Skeletal muscle satellite cell (primary cell): ENCODE results near the gene SLC26A3.

Source experiments
- H3K27me3 ChIP-seq: 2 replicates; pipeline ENCODE4 v1.7.0; 2013; ENCODE audit warnings: low read length; ENCODE audit not compliant: control insufficient read depth, insufficient read depth
- H3K36me3 ChIP-seq: 2 replicates; pipeline ENCODE4 v1.7.0; 2013; ENCODE audit warnings: mild to moderate bottlenecking, control low read depth, low read length; ENCODE audit not compliant: insufficient read depth
- H3K4me1 ChIP-seq: 2 replicates; pipeline ENCODE4 v1.7.0; 2013; ENCODE audit warnings: low read length; ENCODE audit not compliant: control insufficient read depth, insufficient read depth
- H3K4me2 ChIP-seq: 2 replicates; pipeline ENCODE4 v1.7.0; 2013; ENCODE audit warnings: mild to moderate bottlenecking, low read length
- H3K4me3 ChIP-seq: 2 replicates; pipeline ENCODE4 v1.7.0; 2013; ENCODE audit warnings: low read length
- H3K9ac ChIP-seq: 2 replicates; pipeline ENCODE4 v1.7.0; 2013; ENCODE audit warnings: mild to moderate bottlenecking, low read depth, low read length, moderate library complexity
- H3K9me3 ChIP-seq: replicated peaks from 2 replicates; pipeline ENCODE4 v1.7.0; 2013; ENCODE audit warnings: mild to moderate bottlenecking, control low read depth, low read length

The SLC26A3 gene

DNA sequence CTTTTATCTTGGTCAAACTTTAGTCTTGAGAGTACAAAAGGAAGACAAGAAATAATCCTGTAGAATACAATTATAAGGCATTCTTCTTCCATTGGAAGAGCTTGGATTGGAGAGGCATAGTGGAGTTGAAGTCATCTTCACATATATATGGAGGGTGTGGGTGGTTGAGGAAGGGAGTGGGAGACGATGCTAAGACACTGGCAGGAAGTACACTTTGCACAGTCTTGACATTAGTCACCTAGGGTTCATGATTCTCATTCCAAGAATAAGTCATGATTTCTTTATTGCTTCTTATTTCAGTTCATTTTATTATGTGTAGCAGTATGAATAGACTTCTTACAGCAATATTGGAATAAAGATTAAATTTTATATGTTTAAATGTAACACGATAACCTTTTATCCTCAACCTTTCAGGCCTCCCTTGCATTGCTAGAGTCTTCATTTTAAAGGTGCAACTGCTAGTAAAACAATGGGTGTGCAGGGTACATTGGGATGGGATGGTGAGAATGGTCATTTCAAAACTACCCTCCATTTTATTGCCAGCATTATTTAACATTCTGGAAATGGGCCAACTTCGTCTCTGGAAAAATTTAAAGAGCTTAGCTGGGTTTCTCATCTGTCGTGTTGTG is 12.3 kb upstream of the SLC26A3 start:
- Histone ChIP-seq H3K9me3 (no peaks in the 10 kb centered on the region), H3K4me1 (no peaks in the 10 kb centered on the region)

DNA sequence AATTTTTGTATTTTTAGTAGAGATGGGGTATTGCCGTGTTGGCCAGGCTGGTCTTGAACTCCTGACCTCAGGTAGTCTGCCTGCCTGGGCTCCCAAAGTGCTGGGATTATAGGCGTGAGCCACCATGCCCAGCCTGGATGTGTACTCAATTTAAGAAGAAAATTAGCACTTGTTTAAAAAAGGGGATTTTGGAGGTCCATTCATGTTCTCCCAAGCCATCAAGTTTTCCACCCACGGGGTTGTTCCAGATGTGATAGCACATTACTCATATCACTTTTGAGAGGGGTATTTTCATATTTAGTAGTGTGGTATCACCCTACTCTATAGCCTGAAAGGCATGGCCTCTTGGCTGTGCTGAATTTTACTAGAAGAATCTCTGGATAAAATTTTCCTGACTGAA is 10.5 kb upstream of the SLC26A3 start:
- H3K27me3 ChIP-seq = peaks cover 4% of the 10 kb centered on the region
- no peaks in the 10 kb centered on the region for H3K36me3 ChIP-seq
- H3K4me3 ChIP-seq = no peak overlapping the region
- no peaks in the 10 kb centered on the region for H3K4me1 ChIP-seq
- no peaks in the 10 kb centered on the region for H3K9me3 ChIP-seq
- no peak overlapping the region for H3K9ac ChIP-seq
- H3K4me2 ChIP-seq = no peak overlapping the region

More for the DNA sequence above, 12.3 kb upstream of the SLC26A3 start:
- Histone ChIP-seq H3K4me3 (no peak overlapping the region), H3K9ac (no peak overlapping the region), H3K36me3 (no peaks in the 10 kb centered on the region), H3K4me2 (no peak overlapping the region), H3K27me3 (peaks cover 9% of the 10 kb centered on the region)

DNA sequence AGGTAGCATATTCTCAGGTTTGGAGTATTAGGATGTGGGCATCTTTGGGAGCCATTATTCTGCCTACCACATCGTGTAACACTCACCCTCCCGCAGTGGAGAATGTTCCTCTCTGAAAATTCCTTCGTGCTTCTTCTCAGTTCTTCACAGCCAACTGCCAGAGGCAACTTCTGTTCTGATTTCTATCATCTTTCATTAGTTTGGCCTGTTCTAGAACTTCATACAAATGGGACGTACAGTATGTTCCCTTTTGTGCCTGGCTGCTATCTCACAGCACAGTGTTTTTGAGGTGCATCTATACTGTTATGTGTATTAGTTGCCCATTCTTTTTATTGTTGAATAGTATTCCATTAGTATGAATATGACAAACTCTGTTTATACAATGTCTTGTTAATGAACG is 8.9 kb upstream of the SLC26A3 start:
- Histone ChIP-seq H3K27me3 (no peaks in the 10 kb centered on the region), H3K4me3 (no peak overlapping the region), H3K36me3 (no peaks in the 10 kb centered on the region), H3K9ac (no peak overlapping the region), H3K9me3 (no peaks in the 10 kb centered on the region), H3K4me1 (no peaks in the 10 kb centered on the region), H3K4me2 (no peak overlapping the region)

DNA sequence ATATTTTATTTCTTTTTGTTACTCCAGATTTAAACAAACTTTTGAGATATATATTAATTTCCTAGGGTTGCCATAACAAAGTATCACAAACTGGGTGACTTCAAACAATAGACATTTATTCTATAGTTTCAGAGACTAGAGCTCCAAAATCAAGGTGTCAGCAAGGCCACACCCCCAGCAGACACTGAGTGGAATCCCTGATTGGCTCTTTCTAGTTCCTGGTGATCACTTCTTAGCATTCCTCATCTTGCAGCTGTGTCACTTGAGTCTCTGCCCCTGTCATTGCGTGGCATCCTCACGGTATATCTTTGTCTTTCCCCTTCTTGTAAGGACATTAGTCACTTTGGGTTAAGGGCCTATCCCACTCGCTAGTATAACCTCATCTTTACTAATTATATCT is 7.6 kb upstream of the SLC26A3 start:
- H3K27me3 ChIP-seq = no peaks in the 10 kb centered on the region
- no peak overlapping the region for H3K4me2 ChIP-seq
- no peaks in the 10 kb centered on the region for H3K4me1 ChIP-seq
- no peak overlapping the region for H3K9ac ChIP-seq
- no peak overlapping the region for H3K4me3 ChIP-seq
- no peaks in the 10 kb centered on the region for H3K9me3 ChIP-seq
- no peaks in the 10 kb centered on the region for H3K36me3 ChIP-seq

DNA sequence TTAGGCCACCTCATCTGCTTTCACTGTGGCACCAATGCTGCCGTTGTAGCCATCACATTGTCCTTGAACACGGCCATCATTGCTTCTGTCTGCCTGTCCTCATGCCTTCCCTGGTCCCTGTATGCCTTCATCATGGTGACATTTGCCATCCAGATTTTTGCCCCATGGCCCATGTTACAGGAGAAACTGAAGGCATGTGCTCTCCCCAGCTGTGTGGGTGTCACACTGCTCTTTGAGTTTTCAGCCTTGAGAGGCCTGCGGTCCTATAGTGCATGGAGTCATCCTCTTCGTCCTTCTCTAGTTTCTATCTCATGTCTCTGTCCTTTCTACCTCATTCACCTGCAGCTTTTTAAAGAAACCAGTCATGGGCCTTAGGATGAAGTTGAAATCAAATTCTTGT is 6.2 kb upstream of the SLC26A3 start:
- no peaks in the 10 kb centered on the region for H3K36me3 ChIP-seq

DNA sequence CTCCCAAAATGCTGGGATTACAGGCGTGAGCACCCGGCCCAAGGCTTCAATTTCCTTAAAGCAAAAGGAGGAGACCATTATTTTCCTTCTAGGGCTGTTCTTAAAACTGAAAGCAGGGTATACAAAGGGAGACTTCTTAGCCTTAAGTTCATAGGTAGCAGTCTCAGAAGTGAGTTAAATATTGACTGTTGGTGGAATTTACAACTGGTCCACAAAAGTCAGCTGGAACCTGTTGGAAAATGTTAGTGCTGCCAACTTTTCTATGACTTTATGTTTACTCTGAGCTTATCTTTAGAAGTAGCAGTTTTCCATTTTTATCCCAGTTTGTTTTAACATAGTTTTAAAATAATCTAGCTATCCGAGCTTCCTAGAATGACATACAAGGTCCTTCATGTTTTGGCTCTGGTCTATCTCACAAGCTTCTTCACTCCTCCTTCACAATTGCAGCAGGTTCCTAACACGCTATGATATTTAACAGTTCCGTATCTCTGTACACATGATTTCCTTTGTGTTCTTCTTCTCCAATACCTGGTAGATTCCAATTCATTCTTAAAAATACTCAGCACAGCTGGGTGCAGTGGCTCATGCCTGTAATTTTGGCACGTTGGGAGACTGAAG is 3.3 kb downstream of the SLC26A3 start:
- Histone ChIP-seq H3K4me1 (no peaks in the 10 kb centered on the region), H3K4me2 (no peak overlapping the region)

More for the DNA sequence above, 6.2 kb upstream of the SLC26A3 start:
- Histone ChIP-seq H3K9me3 (no peaks in the 10 kb centered on the region), H3K9ac (no peak overlapping the region), H3K4me1 (no peaks in the 10 kb centered on the region), H3K27me3 (peaks cover 9% of the 10 kb centered on the region), H3K4me2 (no peak overlapping the region), H3K4me3 (no peak overlapping the region)

DNA sequence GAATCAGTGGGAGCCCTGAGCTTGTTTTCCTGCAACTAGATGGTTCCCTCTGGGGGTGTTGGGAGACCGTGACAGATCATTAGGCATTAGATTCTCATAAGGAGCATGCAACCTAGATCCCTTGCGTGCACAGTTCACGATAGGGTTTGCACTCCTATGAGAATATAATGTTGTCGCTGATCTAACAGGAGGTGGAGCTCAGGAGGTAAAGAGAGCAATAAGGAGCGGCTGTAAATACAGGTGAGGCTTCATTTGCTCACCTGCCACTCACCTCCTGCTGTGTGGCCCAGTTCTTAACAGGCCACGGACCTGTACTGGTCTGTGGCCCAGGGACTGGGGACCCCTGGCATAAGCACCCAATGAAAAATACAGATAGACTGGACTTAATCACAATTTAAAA is 10.7 kb downstream of the SLC26A3 start:
- Histone ChIP-seq H3K9ac (no peak overlapping the region), H3K36me3 (no peaks in the 10 kb centered on the region), H3K4me1 (no peaks in the 10 kb centered on the region), H3K9me3 (no peaks in the 10 kb centered on the region), H3K4me2 (no peak overlapping the region), H3K27me3 (peaks cover 34% of the 10 kb centered on the region), H3K4me3 (no peak overlapping the region)

More for the DNA sequence above, 3.3 kb downstream of the SLC26A3 start:
- Histone ChIP-seq H3K27me3 (peaks cover 48% of the 10 kb centered on the region), H3K4me3 (no peak overlapping the region), H3K36me3 (no peaks in the 10 kb centered on the region), H3K9ac (no peak overlapping the region), H3K9me3 (no peaks in the 10 kb centered on the region)

DNA sequence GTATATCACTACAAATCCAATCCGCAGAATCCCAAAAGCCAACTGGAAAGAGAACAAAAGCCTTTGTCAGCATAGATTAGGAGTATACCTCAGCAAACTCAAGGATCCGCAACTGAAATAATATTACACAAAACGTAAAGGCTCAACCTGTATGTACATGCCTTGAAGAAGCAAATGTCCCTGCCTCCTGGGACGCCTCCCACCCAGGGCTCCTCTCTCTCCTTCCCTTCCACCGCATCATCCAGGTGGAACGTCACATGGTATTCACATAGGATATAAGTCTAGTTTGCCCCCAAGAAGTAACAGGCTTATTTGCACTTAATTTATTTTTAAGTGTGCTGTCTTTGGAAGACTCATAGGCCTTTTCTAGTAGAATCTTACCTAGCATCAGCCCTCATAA is 13.4 kb downstream of the SLC26A3 start:
- Histone ChIP-seq H3K9me3 (no peaks in the 10 kb centered on the region), H3K4me1 (no peaks in the 10 kb centered on the region), H3K27me3 (peaks cover 50% of the 10 kb centered on the region)

DNA sequence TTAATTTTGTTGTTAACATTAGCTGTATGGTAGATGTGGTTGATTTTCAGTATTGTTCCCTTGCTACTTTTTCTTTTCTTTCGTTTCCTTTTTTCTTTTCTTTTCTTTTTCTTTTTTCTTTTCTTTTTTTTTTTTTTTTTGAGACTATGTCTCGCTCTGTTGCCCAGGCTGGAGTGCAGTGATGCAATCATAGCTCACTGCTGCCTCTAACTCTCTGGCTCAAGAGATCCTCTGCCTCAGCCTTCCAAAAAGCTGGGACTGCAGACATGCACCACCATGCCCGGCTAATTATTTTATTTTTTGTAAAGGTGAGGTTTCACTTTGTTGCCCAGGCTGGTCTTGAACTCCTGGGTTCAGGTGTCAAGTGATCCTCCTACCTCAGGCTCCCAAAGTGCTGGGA is 14.4 kb downstream of the SLC26A3 start:
- no peaks in the 10 kb centered on the region for H3K36me3 ChIP-seq
- no peak overlapping the region for H3K9ac ChIP-seq
- no peaks in the 10 kb centered on the region for H3K9me3 ChIP-seq
- no peak overlapping the region for H3K4me3 ChIP-seq
- no peak overlapping the region for H3K4me2 ChIP-seq
- peaks cover 42% of the 10 kb centered on the region for H3K27me3 ChIP-seq
- no peaks in the 10 kb centered on the region for H3K4me1 ChIP-seq

More for the DNA sequence above, 13.4 kb downstream of the SLC26A3 start:
- no peak overlapping the region for H3K9ac ChIP-seq
- no peak overlapping the region for H3K4me2 ChIP-seq
- H3K36me3 ChIP-seq = no peaks in the 10 kb centered on the region
- H3K4me3 ChIP-seq = no peak overlapping the region

DNA sequence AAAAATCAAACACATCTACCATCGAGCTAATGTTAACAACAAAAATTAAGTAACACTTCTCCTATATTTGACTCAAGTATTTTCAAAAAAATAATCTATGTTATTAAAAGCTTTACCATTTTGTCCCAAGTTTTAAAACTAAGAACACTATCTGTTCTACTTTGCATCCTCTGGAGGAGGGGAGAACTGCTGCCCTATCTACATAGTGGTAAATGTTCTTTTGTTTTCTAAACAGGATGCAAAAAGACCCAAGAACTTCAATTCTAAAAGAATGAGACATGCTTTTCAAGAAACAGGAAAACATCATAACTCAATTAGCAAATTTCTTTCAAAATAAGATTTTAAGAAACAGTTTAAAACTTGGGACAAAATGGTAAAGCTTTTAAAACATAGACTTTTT is 14.8 kb downstream of the SLC26A3 start:
- Histone ChIP-seq H3K9me3 (no peaks in the 10 kb centered on the region), H3K27me3 (peaks cover 43% of the 10 kb centered on the region), H3K4me2 (no peak overlapping the region), H3K9ac (no peak overlapping the region), H3K36me3 (no peaks in the 10 kb centered on the region), H3K4me1 (no peaks in the 10 kb centered on the region), H3K4me3 (no peak overlapping the region)

DNA sequence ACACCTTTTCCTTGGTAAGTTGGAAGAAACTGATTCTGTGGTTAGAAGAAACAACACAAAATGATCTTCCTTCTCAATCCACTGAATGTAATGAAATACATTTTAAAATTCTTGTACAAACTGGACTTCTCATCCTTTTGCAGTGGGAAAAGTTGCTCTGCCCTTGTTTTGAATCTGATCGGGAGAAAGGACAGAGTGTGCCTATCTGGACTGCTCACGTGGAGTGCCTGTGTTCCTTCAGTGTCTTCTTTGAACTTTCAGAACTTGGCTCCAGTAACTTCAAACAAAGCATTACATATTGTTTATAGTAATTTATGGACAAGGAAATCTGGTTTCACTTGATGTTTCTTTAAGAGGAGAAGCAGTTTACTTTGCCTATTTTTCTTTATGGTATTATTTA is 17.1 kb downstream of the SLC26A3 start:
- H3K9me3 ChIP-seq = no peaks in the 10 kb centered on the region
- H3K4me3 ChIP-seq = no peak overlapping the region
- peaks cover 48% of the 10 kb centered on the region for H3K27me3 ChIP-seq
- H3K4me1 ChIP-seq = no peaks in the 10 kb centered on the region
- H3K9ac ChIP-seq = no peak overlapping the region
- no peaks in the 10 kb centered on the region for H3K36me3 ChIP-seq
- H3K4me2 ChIP-seq = no peak overlapping the region

DNA sequence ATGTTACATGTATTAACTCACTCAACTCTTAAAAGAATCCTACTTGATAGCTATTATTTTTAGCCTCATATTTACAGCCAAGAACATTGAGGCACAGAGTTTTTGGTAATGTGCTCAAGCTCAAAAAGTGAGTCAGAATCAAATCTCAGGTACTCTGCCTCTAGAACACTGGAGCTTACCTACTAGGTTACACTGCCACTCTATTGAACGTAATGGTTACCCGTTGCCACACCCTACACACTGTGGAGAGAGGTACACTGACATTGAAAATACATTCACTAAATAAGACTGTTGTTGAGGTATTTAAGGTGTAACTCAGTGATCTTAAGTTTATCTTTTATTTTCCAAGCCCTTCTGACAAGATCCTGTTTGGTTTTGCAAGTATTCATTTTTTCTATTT is 17.9 kb downstream of the SLC26A3 start:
- no peaks in the 10 kb centered on the region for H3K9me3 ChIP-seq
- no peaks in the 10 kb centered on the region for H3K4me1 ChIP-seq
- H3K4me3 ChIP-seq = no peak overlapping the region
- H3K36me3 ChIP-seq = no peaks in the 10 kb centered on the region
- H3K4me2 ChIP-seq = no peak overlapping the region
- H3K9ac ChIP-seq = no peak overlapping the region
- peaks cover 44% of the 10 kb centered on the region for H3K27me3 ChIP-seq
